Pons (tissue), 1 donor: ENCODE measurements around the gene RBMS1.
"Not testable (repeated sequence)": the region's sequence is repeated elsewhere in the genome, so short reads cannot be mapped to it uniquely, and the experiment has no call there.

ENCODE experiments used
- DNase-seq: peaks from one replicate; pipeline ENCODE4 v3.0.0-alpha.2; 2016; ENCODE audit warnings: low spot score

The RBMS1 gene

GRCh38 chr2:160380000-160380570, 113.5 kb downstream of the RBMS1 start:
- DNase-seq: no peak

DNA sequence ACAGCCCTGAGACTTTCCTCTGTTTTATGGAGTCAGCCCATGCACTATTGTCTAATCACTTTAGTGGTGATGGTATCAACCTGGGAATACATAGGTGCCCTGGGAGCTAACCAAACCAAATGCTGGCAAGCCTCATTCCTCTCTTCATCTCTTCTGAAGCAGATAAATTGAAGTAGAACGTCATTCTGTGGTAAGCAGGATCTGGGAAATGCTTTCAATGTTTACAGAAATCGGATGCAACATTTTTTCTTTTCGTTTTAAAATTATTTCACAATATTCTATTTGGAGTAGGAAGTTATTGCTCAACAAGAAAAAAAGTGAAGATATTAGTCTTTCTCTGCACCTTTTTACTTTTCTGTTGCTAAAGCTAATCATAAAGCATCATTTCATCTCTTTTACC, 114.2 kb downstream of the RBMS1 start:
- no peak for DNase-seq

DNA sequence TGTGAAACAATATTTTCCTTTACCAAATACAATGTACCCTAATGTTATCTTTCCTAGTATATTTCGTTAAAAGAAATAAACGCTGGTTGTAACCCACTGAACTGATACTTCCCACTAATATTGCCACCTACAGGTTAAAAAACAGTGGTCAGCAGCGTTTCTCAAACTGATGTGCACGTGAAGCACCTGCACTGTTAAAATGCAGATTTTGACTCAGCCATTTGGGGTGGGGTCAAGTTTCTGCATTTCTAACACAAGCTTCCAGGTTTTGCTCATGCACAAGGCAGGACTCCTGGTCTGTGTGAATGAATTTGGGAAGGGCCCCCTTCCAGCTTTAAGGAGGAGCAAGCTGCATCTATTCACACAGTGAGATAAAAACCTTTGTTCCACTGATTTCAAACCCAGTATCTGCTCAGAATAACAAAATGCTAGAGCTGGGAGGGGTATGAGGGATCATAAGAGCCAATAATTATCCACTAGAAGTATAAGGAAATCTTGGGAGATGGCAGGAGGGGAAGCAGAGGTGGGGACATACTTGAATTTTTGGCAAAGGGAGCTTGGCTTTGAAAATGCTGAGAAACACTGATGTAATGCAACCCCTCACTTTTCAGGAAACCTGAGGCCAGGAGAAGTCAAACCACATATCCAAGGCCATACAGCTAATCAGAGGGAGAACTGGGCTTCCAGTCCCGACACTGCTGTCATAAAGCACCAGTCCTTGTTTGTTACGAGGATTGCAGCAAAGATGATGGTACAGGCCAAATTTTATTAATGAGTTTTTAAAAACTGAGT, 116.2 kb downstream of the RBMS1 start:
- DNase-seq: no peak

DNA sequence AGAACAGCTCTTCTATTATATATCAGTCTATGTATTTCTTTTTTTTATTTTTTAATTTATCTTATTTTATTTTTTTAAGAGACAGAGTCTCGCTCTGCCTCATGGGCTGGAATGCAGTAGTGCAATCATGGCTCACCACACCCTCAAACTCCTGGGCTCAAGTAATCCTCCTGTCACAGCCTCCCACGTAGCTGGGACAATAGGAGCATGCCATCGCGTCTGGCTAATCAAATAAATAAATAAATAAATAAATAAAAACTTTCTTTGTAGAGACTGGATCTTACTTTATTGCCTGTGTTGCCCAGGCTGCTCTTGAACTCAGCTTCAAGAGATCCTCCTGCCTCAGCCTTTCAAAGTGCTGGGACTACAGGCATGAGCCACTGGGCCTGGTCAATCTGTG, 117.0 kb downstream of the RBMS1 start:
- DNase-seq: no peak

DNA sequence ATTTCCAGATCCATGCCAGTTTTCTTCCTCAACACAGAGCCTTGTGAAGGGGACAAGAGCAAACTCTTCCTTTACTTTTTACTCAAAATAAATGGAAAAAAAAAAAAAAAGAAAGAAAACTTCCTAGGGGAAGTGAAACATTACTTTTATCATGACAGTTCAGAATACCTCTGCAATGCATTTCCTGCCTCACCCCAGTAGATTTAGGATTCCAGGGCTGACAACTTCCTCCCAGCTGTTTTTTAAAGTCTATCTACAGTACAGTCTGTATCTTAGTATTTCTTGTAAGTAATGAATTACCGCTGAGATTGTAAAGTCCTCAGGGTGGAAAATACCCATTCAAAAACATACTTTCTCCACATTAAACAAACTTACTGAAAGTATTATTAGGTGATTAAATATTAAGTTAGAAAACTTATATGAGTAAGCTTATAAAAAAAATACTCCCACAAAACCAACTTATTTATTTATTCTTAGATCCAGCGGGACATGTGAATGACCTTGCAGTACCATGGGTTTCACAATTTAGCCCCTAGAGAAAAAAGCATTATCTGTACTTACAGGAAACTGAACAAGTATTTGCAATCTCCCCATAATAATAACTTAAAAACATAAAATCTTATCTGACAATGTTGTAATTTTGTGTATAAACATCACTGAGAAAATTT, 117.7 kb downstream of the RBMS1 start:
- no peak for DNase-seq

DNA sequence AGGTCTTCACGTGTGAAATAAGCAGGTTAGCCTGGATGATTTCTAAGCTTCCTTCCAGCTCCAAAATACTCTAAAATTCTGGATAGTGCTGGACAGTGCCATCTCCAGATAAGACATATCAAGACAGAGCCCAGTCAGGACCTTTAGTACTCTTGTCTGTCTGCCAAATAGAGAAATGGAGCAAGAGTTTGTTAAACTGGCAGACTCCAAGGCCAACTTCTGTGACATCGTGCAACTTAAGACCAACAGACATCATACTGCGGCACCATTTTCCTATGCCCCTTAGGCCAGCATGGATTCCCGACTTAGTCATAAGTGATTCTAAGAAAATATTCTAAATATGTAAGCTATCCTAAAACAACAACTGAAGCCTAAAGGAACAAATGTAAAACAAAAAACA, 118.6 kb downstream of the RBMS1 start:
- DNase-seq: no peak

DNA sequence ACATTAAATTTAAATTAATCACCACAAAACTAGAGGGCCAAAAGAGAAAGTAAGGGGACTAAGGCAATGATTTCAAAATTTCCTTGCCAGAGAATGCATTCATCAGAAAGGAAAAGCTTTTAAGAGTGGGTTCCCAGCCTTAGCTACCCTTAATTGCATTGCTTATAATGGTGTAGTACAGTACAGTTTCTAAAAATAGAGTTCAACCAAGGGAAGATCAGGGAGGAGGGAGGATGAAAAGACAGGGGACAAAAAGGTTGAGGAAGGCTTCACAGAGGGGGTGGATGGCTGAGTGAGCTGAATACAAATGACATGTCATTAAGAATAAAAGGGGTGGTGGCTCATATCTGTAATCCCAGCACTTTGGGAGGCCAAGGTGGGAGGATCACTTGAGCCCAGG, 119.9 kb downstream of the RBMS1 start:
- no peak for DNase-seq

- no peak for DNase-seq
Observed at GRCh38 chr2:160373263-160373662, 120.3 kb downstream of the RBMS1 start.

DNA sequence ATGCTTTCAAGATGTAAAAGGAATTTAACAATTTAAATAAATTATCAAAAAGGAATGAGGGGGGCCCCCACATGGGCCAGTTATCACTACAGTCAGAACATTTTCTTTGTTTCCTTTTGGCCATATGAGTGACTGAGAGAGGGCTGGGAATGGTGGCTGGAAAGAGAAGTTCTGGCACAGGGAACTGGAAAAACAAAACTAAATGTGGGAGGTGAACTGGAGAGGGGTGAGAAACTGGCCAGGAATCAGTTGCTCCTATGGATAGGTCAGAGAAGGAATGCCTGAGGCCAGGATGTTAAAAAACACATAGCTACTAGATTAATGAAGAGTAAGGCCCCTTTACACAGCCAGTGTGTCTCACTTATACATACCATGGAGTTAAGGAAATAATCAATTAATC, 121.0 kb downstream of the RBMS1 start:
- DNase-seq: no peak

DNA sequence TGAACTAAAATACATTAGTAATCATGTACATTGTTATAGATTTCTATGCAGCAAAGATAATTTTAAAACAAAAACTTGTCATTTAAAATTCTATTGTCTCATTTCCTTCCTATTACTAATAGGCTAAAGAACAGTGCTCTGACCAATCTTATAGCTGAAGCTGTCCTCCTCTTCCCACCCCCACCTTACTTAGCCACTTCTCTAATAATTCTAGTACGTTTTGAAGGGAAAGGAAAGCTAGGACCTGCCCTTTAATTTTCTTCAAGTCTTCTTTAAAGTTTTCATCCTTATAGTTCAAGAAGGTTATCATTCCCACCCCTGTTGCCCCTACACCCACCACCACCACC, 121.6 kb downstream of the RBMS1 start:
- DNase-seq: no peak

GRCh38 chr2:160371251-160372009, 122.2 kb downstream of the RBMS1 start:
- DNase-seq: no peak

DNA sequence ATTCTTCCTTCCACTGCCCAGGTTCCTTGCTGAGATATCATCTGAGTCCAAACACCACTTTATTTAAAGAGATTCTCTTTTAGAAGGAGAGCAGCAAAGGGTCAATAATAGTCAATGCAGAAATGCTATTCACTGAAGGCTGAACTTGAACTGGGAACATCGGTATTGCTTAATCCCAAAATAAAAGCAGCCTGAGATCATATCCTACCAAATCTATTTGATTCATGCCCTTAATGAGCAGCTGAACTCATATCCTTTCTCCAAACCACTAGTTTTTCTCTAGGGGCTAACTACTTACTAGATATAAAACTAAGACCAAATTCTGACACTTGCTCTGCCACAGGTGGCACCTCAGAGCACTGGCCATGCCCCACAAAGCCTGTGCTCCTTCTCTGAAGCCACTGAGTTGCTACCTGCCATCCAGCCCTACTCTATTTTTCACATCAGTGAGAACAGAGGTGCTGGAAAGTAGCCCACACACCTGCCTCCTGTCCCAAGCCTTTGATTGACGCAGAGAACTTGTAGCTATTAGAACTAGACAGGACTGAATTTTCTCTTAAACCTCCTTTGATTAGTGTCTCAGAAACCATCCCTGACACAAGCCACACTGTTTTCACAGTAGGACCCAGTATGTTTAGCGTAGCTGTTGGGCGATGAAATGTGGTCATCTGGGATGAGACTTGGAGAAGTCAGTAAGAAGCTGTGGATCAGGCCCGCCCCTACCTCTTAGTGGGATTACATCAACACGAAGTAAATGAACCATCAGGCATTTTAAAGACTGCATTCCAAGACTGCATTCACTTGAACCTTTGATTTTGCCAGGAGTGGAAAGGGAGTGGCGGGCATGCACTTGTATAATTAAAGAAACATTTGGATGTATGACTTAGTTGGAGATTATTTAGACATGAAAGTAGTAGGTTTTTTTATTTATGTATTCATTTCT, 124.3 kb downstream of the RBMS1 start:
- DNase-seq: no peak

- DNase-seq: peak; percentile 60
Observed at GRCh38 chr2:160367887-160368286, 125.7 kb downstream of the RBMS1 start.

- not testable (repeated sequence) for DNase-seq
Observed at GRCh38 chr2:160367139-160367538, 126.5 kb downstream of the RBMS1 start.

DNA sequence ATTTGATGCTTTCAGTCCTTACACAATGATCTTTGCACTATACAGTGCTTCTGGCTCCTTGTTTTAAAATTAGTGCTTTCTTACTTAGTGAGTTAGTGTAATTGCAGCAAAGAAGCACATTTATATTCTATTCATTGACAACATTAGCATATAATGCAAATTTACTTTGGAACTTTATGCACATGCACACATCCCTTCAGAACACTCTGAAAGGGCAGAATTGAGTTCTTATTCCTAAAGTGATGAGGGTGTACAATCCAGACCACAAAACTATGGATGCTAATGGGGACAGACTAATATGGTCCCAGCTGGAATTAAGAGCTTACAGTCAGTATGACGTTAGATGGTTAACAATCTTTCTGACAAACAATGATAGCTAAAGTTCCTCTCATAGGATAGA, 127.1 kb downstream of the RBMS1 start:
- no peak for DNase-seq

DNA sequence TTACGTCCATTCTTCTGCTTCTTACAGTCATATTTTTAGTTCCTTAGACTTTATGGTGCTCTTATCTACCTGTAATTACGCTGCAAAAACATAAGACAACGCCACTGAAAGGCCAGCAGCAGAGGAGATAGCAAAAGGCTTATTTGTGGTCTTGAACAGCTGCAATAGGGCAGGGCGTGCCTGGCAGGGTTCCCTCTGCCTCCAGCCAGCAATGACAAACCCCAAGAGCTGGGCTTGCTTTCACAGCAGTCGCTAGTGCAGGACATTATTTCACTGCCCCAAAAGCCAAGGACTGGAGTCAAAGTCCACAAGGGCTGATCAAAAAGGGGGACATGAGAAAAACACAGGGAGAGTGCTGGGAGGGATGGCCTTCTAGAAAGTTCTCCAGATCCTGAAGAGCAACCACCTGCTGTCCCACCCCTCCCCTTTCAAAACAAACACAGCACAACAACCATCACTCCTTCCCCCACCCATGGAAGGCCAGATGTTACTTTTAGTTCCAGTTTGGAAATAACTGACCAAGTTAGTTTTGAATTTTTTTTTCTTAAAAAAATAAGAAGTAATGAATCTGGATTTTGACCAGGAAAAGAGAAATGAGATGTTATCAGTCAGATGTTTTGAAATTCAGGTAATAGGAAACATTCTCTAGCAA, 127.8 kb downstream of the RBMS1 start:
- DNase-seq: no peak

DNA sequence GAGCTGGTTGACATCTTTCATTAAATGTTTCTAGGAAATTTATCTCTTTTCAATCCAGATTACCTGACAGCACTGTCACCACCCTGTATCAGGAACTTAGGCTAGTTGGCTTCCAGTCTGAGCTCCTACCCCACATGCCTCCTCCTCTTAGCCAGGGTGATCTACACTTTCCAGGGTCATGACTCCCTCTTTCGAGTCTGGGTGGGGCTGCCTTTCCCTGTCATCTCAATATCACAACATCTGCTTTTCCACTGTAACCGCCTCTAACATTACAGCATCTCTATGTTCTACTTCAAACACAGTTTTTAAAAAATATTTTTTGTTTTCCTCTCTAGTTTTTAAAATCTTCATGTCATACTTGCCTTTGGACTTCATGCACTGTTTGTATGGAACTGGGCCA, 129.2 kb downstream of the RBMS1 start:
- DNase-seq: no peak

DNA sequence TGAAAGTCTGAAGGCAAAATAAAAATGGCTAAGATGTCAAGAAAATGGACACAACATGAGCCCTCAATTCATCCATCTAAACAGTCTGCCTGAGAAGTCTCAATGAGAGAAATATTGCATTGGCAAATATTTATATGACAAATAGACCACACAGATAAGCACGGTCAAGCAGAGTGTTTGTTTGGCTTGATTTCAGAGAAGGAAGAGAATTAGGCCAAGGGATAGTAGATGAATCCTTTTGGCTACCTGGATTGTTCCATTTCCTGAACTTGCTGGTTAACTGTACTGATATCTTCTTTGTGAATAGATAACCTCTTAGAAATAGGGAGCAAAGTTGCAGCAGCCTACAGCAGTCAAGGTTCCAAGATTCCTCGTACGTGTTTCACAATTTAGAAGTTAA, 129.6 kb downstream of the RBMS1 start:
- DNase-seq: no peak

DNA sequence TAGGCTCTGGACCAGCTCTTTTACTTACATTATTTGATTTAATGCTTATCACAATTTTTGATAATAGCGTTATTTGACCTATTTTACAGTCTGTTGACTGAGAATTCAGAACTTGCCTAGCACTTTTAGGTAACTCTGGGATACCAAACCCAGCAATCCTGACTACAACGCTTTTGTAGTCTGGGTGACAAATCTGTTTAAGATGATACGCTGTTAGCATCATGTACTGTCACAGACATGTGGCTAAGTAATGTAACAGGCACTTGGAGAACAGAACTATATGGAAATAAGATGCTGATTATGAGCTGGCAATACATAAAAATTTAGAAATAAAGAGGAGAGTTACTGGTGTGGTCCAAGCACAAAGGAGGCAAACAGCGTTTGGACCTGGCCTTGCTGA, 130.6 kb downstream of the RBMS1 start:
- DNase-seq: no peak

GRCh38 chr2:160362541-160362940, 131.1 kb downstream of the RBMS1 start:
- DNase-seq: no peak

- DNase-seq: no peak
Observed at GRCh38 chr2:160362018-160362417, 131.6 kb downstream of the RBMS1 start.
